GM19099 (cell line): ENCODE results near the gene ZNF292.

Source experiments
- POLR2A ChIP-seq: IDR thresholded peaks from 3 replicates; pipeline ENCODE4 v1.6.1; 2011; ENCODE audit warnings: low read depth; ENCODE audit not compliant: insufficient read length; ENCODE audit errors: extremely low read depth

The ZNF292 gene

DNA sequence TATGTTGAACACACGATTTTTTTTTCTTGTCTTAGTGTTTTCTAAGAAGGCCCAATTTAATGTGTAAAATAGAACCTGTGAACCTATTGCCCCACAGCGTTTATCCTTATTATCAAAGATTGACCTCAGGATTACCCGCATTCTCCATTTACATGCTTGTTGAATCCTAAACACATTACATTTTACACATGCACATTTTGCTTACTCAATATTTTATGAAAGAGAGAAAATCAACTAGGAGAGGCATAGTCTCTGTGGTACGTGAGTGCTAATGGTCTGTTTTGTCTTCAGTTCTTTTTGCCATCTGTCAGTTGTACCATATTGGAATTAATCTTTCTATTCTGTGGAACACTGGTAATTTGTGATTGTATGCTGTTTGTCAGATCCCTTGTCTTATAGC is 86.9 kb downstream of the ZNF292 start:
- TF ChIP-seq POLR2A, result no peak

- no peak for TF ChIP-seq POLR2A
These were observed 88.4 kb downstream of the ZNF292 start for GRCh38 chr6:87243812-87244211.

GRCh38 chr6:87244380-87244779 is 89.0 kb downstream of the ZNF292 start:
- no peak for TF ChIP-seq POLR2A

DNA sequence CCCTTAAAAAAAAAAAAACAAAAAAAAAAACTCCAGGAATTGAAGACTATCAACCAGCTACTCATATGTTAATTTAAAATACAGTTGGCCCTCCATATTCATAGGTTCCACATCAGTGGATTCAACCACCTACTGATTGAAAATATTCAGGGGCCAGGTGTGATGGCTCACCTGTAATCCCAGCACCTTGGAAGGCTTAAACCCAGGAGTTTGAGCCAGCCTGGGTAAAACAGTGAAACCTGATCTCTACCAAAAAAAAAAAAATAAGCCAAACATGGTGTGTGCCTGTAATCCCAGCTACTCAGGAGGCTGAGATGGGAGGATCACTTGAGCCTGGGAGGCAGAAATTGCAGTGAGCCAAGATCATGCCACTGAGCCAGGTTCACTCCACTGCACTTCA is 94.7 kb downstream of the ZNF292 start:
- TF ChIP-seq POLR2A, result no peak

- TF ChIP-seq POLR2A, result no peak
These were observed 95.9 kb downstream of the ZNF292 start for GRCh38 chr6:87251225-87251624.

- no peak for TF ChIP-seq POLR2A
These were observed 96.4 kb downstream of the ZNF292 start for GRCh38 chr6:87251725-87252124.

DNA sequence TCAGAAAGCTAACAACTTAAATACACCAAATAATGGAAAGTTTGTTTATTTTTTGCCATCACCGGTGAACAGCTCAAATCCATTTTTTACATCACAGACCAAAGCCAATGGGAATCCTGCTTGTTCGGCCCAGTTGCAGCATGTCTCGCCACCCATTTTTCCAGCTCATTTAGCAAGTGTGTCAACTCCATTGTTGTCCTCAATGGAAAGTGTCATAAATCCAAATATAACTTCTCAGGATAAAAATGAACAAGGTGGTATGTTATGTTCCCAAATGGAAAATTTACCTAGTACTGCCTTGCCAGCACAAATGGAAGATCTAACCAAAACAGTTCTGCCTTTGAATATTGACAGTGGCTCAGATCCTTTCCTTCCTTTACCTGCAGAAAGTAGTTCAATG is 101.7 kb downstream of the ZNF292 start:
- TF ChIP-seq POLR2A, result no peak

DNA sequence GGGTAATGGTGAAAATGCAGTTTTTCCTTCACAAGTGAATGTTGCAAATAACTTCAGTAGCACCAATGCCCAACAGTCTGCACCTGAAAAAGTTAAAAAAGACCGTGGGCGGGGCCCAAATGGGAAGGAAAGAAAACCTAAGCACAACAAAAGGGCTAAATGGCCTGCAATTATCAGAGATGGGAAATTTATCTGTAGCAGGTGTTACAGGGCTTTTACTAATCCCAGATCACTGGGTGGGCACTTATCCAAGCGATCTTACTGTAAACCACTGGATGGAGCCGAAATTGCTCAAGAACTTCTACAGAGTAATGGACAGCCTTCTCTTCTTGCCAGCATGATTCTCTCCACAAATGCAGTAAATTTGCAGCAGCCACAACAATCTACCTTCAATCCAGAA is 102.2 kb downstream of the ZNF292 start:
- no peak for TF ChIP-seq POLR2A

DNA sequence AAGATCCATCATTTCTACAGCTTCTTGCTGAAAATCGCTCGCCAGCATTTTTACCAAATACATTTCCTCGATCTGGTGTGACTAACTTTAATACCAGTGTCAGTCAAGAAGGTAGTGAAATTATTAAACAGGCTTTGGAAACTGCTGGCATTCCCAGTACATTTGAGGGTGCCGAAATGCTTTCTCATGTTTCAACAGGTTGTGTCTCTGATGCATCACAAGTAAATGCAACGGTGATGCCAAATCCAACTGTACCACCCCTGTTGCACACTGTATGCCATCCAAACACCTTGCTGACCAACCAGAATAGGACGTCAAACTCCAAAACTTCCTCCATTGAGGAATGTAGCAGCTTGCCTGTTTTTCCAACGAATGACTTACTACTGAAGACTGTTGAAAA is 102.6 kb downstream of the ZNF292 start:
- no peak for TF ChIP-seq POLR2A

- TF ChIP-seq POLR2A, result no peak
These were observed 104.4 kb downstream of the ZNF292 start for GRCh38 chr6:87259791-87260190.

DNA sequence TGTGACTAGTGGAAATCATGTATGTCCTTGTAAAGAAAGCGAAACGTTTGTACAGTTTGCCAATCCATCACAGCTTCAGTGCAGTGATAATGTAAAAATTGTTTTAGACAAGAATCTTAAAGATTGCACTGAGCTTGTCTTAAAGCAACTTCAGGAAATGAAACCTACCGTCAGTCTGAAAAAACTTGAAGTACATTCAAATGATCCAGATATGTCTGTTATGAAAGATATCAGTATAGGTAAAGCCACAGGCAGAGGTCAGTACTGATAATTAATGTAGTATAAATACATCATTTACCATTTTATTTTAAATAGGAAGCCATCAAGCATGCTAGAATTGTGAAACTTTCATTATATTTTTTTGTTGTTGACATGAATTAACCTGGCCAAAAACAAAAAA is 106.2 kb downstream of the ZNF292 start:
- no peak for TF ChIP-seq POLR2A

DNA sequence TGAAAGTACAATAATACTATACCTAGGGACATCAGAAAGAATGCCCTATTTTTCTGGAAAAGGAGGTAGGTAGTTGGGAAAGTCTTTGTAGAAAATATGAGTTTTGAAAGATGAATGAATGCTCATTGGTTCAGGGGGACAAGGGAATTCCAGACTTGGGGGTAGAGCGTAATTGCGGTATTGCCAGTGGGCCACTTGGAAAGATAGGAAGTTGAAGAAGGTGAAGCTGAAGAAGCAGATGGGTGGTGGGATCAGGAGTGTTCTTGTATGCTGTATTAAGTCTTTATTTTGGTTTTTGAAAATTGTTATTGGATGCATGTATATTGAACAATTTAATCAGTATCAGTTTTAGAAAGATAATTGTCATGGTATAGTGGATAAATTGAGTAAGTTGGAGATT is 109.1 kb downstream of the ZNF292 start:
- TF ChIP-seq POLR2A, result no peak

DNA sequence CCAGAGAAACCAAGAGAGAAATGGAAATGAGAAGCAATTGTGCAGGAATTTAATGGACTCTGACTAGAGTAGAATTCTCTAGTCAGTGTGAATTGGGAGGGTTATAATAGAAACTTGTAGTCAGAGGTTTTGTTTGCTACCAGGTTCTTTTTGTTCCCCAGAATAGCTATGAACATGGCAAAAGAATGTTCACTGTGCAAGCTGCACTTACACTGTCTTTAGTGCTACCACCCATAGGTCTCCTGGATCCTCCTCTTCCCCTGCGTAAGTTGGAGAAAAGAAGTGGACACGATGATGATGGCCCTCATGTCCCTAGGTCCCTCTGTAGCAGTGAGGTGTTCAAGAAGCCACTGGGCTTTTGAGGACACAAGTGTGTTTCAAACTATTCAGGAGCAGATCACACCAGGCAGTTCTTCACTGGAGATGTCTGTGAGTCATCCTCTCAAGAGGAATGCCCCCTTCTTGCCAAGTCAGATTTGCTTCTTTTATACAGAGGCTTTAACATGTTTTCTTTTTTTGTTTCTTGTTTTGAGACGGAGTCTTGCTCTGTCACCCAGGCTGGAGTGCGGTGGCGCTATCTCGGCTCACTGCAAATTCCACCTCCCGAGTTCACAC is 119.4 kb downstream of the ZNF292 start:
- no peak for TF ChIP-seq POLR2A

DNA sequence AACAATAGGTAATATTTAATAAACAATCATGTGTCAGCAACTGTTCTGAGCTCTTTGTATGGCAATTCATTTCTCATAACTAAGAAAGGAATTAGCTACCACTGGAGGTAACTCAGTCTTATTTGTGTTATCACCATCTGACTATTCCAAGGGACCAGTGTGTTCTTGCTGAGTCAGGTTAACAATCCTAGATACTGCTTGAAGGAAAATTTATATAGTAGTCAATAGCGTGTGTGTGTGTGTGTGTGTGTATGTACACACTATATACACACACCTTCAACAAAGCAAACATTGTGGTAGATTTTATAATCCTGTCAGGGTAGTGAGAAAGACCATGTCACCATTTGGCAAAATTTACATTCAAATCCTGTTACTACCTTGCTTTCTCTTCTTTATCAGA is 121.3 kb downstream of the ZNF292 start:
- no peak for TF ChIP-seq POLR2A

DNA sequence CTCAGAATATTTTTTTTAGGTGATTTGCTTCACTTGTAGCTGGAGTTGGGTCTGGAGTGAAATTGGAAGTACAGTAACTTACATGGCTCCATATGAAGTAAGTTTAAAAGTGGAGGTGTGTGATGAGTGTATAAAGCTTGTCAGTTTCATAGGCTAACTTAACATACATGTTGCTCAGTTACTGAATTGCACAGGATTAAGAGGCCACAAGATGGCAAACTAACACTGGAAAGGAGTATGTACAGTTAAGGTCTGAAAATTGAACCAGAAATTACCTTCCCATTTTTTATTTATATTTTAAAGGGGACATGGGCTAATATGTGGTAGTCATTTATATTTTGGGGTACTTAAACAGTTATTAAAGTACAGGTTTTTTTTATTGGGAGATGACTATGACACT is 121.8 kb downstream of the ZNF292 start:
- no peak for TF ChIP-seq POLR2A

DNA sequence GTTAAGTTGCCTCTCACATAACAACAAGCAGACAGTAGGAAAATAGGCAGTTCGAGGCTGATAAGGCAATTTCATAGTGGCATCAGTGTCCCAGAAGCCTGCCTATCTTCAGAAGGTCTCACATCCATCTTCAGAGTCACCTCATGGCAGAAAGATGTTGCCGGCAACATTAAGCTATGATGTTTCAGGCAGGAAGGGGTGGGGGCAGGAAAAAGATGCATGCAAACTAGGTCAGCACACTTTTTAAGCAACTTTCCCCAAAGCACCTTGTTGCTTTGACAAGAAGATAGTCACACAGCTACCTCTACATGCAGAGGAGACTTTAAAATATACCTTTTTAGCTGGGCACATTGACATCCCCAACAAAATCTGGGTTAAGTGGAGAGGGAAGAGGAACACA is 123.8 kb downstream of the ZNF292 start:
- TF ChIP-seq POLR2A, result no peak

- TF ChIP-seq POLR2A, result no peak
These were observed 126.1 kb downstream of the ZNF292 start for GRCh38 chr6:87281426-87281825.
